Measurements from ENCODE around the gene MRPS26.
"Not testable (repeated sequence)": the region's sequence is repeated elsewhere in the genome, so short reads cannot be mapped to it uniquely, and the experiment has no call there.

MRPS26 gene

DNA sequence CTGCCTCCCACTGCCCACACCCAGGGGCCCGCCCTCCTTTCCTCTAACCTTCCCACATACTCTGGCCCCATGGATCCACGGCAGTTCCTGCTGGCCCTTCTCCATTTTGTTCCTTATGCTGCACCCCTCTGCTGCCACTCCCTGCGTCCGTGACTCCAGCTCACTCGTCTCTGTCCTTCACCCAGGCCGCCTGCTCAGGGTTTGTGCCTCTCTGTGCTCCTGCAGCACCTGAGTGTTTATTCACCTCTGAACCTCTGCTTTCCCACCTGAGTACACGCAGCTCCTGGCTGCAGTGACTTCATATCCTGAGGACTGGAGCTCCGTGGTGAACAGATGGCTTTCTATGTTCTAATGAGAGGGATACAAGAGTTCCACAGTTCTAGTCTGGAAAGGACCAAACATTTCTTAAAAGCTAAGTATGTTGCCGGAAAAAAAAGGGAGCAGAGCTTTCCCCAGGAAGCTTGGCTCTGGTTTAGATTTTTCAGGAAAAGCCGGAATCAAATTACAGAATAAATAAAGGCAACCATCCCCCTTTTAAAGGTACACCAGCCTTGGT is 3.9 kb upstream of the MRPS26 start:
- DNase-seq (ENCODE audit: low read depth in 2 of 2), result no peak

DNA sequence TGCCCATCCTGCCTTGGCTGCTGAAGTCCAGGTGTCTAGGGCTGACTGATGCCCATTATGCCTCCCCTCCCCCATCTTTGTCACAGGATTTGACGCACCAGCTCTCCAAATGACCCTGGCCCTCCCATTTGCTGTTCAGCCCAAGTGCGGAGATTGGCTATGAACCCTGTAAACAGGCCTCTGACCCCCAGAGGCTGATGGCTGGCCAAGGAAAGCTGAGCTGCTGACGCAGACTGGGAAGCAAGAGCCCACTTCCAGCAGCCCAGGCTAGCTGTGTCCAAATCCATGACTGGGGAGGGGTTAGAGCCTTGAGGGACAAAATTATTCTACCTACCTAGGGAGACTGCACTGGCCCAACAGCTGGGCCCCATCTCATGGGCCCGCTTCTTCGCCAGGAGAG is 3.2 kb upstream of the MRPS26 start:
- DNase-seq (ENCODE audit: low read depth in 2 of 2), result no peak

DNA sequence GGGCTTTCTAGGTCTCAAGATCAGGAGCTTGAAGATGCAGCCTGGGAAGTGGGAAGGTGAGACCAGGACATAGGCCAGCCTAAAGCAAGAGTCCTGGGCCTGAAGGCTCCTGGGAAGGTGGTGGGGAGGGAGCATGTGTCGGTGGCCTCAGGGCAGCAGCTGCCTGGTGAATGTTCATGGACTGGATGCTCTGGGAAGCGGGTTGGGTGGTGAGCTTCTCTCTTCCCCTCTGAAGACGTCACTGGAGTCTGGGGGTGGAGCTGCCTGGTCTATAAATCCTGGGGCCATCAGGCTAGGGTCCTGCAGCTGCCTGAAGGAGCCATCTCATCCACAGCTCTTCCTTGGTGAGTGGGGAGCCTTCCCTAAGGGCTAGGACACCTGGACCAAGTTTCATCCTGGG is 2.5 kb upstream of the MRPS26 start, which contains the start of gene GNRH2:
Gene GNRH2 (plus strand): TSS at position 301 of the 400 bp plus-strand sequence. CDS start 793 bp downstream, outside the sequence.
- no peak for DNase-seq (ENCODE audit: low read depth in 2 of 2)

DNA sequence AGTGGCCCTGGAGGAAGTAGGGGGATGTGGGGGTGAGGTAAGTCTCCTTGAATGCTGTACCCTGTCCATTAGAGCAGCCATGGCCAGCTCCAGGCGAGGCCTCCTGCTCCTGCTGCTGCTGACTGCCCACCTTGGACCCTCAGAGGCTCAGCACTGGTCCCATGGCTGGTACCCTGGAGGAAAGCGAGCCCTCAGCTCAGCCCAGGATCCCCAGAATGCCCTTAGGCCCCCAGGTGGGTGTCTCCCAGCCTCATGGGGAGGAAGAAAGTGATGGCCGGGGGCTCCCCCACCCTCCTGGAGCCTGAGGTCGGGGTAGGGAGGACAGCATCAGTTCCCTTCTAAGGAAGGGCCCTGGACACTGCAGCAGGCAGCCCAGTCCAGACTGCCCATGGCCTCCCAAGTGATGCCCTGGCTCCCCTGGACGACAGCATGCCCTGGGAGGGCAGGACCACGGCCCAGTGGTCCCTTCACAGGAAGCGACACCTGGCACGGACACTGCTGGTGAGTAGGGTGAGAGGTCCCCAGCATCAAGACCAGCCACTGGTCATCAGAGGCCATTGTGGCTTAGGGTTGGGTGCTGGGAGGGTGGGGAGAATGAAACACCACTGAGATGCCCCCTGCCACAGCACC is 1.4 kb upstream of the MRPS26 start:
- DNase-seq (ENCODE audit: low read depth in 2 of 2), result no peak

DNA sequence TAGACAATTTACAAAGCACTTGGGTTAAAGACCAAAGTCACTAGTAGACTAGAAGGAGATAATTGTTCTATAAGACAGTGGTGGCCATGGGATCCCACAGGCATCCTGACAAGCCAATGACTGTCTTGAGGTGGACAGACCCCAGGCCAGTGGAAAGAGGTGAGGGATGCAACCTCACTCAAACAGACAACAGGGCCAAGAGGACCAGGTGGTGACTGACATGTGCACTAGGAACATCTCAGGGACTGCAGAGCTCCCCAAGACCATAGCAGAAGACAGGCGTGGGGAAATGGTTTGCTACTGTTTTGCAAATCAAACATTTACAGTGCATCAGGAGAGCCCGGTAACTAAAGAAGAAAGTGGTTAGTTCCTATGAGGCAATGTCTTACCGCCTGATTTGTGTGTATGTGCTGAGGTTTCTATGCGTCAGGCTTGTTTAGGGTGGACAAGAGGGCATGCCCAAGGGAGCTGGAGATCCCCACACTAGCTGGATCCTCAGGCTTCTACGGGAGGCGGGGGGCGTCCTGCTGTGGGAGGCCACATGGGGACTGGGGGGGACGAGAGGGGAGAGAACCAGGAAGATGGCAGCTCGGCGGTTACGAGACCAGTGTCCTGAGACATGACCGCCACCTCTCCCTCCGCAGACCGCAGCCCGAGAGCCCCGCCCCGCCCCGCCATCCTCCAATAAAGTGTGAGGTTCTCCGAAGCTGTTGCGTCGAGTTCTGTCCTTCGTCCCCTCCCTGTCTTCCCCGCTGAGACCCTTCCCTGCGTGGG is 623 bp upstream of the MRPS26 start:
- DNase-seq (ENCODE audit: low read depth in 2 of 2), result no peak

DNA sequence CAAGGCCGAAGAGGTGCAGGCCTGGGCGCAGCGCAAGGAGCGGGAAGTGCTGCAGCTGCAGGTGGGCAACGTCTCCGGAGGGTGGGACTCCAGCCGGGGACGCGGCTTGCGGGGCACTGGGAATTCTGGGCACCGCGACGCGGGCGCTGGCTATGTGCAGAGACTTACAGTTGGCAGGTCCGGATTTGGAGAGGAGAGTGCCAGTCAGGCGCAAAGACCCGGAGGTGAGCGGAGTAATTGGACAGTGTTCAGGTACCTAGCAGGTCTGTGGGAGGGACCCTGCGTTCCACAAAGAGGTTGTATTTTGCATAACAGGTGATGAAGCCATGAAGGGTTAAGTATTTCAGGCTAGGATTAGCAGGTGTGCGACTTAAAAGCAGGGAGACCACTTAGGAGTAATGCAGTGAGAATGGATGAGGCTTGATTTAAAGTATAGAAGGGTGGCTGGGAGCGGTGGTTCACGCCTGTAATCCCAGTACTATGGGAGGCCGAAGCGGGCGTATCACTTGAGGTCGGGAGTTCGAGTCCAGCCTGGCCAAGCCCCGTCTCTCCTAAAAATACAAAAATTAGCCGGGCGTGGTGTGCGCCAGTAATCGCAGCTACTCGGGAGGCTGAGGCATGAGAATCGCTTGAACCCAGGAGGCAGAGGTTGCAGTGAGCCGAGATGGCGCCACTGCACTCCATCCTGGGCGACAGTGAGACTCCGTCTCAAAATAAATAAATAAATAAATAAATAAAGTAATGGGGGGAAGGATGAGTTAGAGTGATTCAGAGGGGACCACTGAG is 1.0 kb downstream of the MRPS26 start:
- no peak for DNase-seq (ENCODE audit: low read depth in 2 of 2)

DNA sequence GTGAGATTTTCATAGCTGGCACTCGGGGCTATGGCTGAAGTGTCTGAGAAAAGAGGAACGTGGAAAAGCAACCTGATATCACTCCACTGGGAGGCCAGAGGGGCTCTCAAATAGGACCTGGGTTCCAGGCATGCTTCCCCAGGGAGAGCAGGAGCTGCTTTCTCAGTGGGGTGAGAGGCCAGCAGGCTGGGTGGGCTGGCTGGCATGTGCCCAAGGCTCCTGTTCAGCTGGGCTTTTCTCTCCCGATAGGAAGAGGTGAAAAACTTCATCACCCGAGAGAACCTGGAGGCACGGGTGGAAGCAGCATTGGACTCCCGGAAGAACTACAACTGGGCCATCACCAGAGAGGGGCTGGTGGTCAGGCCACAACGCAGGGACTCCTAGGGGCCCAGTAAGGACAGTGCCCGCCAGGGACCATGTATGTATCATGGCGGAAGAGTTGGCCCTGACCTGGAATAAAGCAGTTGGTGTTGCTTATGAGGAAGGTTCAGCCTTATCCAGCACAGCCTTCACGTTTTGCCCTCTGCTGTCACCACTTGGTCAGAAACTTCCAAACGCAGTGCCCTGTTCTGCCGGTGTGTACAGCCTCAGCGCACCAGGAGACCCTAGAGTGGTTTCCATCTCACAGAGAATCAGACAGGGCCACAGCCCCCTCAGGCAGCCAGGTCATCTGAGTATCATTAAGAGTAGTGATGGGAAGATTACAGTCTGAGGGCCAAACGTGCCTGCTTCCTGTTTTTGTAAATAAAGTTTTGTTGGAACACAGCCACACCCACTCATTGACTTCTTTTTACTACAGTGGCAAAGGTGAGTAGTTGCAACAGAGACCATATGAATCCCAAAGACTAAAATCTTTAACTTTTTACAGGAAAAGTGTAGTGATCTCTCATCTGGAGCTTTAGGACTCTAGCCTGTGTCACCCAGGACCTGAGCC is 1.9 kb downstream of the MRPS26 start:
- DNase-seq (ENCODE audit: low read depth in 2 of 2), result no peak

DNA sequence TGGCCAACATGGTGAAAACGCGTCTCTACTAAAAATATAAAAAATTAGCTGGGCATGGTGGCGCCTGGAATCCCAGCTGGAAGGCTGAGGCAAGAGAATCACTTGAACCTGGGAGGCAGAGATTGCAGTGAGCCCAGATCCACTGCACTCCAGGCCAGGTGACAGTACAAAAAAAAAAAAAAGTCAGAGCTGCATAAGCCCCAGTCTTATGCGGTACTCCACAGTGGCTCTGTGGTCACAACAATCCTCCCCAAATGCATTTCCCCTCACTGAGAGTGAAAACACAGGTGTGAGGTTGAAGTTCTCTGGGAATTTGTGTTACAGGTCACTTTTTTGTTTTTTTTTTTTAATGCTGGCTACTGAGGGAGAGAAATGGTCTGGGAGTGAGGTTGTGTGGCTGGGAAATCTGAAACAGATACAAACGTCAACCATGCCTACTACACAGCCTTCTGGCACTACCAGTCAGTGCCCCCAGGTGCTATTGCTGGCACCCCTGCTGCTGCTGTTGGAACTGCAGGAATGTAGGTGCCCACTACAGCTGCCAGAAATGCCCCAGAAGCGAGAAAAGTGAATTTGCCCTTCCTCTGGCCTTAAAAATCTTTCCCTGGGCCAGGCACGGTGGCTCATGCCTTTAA is 5.7 kb downstream of the MRPS26 start:
- DNase-seq (ENCODE audit: low read depth in 2 of 2), result no peak

DNA sequence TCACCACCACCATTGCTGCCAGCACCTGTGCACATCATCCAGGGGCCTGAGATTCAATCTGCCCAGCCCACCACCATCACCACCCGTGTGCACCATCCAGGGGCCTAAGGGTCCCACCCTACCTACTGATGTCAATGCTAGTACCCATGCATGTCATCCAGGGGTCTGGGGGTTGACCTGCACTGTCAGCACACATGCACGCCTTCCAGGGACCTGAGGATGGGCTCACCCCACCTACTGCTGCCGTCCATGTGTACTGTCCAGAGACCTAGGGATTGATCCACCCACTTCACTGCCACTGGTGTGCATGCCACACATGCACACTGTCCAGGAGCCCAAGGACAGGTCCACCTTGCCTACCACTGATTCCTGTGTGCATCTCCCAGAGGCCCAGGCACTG is 13.6 kb downstream of the MRPS26 start:
- DNase-seq (ENCODE audit: low read depth in 2 of 2), result no peak

DNA sequence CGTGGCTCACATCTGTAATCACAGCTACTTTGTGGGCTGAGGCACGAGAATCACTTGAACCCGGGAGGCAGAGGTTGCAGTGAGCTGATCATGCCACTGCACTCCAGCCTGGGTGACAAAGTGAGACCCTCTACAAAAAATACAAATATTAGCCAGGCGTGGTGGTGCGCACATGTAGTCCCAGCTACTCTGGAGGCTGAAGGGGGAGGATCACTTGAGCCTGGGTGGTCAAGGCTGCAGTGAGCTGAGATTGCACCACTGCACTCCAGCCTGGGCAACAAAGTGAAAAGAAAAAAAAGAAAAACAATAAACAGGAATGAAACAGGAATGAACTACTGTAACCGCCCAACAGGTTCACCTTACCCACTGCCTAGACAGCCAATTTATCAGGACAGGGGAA is 18.3 kb downstream of the MRPS26 start:
- DNase-seq (ENCODE audit: low read depth in 2 of 2), result not testable (repeated sequence)

DNA sequence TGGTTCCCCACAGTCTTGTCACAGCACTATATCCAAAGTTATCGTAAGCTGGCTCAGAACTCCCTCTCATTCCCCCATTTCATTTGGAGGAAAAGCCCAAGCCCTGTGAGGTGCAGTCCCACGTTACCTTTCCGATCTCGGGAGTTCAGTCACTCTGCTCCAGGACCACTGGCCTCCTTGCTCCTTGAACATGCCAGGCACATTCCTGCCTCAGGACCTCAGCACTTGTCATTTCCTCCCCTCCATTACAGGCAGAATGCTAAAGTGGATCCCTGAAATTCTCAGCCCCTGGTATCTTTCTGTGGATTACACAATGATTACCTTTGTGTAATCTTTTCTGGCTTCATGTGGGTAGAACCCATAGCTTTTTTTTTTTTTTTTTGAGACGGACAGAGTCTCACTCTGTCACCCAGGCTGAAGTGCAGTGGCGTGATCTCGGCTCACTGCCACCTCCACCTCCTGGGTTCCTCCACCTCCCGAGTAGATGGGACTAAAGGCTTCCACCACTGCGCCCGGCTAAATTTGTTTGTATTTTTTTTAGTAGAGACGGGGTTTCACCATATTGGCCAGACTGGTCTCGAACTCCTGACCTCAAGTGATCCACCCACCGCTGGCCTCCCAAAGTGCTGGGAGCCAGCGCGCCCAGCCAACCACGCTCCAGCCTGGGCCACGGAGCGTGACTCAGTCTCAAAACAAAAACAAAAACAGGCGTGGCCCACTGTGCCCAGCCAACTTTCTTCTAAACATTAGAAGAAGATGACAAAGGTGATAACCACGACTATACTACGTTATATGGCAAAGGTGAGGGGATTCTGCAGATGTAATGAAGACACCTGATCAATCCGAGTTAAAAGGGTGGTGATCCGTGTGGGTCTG is 21.5 kb downstream of the MRPS26 start:
- no peak for DNase-seq (ENCODE audit: low read depth in 2 of 2)

DNA sequence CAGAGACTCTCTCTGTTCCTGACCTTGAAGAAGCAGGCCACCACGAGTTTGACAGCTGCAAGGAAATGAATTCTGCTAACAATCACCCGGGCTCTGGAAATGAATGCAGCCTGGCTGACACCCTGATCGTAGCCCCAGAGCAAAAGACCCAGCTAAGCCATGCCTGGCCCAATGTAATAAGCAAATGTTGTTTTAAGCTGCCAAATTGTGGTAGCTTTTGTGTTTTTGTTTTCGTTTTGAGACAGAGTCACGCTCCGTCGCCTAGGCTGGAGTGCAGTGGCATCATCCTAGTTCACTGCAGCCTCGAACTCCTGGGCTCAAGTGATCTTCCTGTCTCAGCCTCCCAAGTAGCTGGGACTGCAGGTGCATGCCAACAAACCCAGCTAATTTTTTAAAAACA is 22.2 kb downstream of the MRPS26 start:
- DNase-seq (ENCODE audit: low read depth in 2 of 2), result no peak

DNA sequence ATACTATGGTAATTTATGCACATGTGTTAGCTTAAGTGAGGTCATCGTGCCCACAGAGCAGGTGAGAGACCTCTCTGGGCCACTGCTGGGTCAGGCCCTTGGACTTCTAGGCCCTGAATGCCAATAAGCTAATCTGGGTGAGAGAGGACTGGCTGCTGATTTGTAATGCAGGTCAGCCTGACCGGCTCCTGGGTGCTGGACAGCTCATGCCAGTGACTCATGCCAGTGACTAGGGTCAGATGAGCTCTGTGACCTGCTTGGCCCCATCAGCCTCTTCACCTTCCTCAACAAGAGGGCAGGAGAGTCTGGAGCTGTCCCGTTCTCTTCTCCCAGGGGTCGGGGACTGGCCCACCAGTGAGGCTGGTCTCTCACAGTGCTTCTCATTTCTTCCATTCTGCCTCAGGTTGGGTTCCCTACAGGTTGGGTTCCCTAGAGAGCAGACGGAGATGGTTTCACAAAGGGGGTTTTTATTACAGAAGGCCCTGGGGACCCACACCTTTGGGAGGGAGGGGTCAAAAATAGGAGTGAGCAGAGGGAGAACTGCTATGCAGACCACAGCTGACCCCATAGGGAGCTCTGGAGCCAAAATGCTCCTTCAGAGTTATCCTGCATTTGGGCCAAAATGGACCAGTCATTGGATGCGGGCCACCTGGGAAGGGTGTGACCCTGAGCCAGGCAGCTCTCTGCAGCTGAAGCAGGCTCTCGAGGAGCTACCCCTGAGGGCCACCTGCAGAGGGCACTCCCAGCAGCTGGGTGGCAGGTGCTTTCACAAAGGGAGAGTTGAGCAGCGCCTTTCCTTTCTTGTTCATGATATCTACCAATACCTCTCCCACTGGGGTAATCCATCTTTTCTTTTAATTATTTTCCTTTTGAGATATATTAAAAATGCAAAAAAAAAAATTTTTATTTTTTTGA is 23.4 kb downstream of the MRPS26 start:
- no peak for DNase-seq (ENCODE audit: low read depth in 2 of 2)

DNA sequence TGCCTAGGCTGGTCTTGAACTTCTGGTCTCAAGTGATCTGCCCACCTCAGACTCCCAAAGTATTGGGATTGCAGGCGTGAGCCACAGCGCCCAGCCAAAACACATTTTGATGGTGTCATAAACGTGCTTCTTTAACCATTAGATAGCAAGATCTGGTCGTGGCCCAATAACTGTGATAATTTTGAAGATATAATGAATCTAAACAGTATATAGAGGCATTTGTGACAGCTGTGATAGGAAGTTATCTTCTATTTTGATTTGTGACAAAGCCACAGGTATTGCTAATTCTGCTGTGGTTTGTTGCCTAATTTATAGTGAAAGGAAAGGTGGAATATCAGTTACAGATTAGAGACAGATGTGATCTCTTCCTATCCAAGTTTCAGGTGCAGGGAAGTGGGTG is 24.9 kb downstream of the MRPS26 start:
- no peak for DNase-seq (ENCODE audit: low read depth in 2 of 2)

DNA sequence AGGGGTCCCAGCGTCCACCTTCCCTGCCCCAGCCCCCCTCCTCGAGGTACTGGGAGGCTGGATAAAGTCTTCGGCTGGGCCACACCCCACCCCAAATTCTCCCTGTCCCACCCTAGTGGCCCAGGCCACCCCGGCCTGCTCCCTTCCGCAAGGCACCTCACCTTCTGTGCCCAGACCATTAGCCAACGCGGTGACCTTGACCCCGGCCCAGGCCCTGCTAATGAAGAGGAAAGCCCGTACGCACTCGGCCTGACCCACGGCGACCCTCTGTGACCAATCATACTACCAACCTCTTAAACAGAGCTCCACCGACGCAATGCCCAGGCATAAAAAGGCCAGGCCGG is 25.4 kb downstream of the MRPS26 start:
- no peak for DNase-seq (ENCODE audit: low read depth in 2 of 2)

DNA sequence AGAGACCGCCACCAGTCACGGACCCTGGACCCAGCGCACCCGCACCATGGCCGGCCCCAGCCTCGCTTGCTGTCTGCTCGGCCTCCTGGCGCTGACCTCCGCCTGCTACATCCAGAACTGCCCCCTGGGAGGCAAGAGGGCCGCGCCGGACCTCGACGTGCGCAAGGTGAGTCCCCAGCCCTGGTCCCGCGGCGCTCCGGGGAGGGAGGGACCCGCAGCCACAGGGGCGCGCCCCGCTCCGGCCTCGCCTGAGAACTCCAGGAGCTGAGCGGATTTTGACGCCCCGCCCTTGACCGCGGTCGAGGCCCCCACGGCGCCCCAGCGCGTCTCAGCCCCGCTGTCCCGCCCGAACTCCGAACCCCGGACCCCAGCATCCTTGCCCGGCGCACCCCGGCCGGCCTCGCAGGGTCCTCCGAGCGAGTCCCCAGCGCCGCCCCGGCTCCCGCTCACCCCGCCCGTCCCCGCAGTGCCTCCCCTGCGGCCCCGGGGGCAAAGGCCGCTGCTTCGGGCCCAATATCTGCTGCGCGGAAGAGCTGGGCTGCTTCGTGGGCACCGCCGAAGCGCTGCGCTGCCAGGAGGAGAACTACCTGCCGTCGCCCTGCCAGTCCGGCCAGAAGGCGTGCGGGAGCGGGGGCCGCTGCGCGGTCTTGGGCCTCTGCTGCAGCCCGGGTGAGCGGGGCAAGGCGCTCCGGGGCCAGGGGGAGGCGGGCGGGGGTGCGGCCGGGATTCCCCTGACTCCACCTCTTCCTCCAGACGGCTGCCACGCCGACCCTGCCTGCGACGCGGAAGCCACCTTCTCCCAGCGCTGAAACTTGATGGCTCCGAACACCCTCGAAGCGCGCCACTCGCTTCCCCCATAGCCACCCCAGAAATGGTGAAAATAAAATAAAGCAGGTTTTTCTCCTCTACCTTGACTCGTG is 26.0 kb downstream of the MRPS26 start, which contains the start of gene OXT:
Gene OXT (plus strand): TSS at position 11 of the 920 bp plus-strand sequence. CDS start 36 bp downstream, at position 47.
- DNase-seq (ENCODE audit: low read depth in 2 of 2), result peak; percentile 45 to 51

DNA sequence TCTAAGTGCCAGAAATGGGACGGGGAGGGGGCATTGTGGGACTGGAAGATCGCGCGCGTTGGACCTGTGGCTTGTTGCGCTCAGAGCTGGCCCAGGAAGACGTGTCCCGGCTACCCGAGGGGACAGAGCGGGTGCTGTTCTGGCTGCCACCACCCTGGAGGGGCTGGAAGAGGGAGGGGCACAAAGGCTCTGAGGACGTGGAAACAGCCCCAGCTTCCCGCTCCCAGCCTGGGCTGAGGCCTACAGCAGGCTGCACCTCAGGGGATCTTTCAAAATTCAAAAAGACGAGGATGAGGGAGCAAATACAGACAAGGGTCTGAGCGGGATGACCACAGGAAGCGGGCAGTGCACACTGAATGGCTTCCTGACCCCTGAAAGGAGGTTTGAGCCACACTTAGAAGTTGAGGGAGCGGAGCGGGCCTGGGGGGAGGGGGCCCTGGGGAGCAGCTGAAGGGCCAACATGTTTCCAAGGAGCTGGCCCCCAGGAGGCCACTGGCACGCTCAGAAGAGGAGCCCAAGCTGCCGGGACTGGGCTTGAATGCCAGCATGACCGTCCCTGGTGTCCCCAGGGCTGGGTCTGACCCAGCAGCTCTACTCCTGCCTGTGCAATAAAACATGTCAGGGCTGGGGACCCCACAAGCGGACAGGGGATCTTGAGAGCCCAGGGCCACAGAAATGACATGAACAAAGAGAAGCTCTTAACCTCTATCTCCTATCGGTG is 26.8 kb downstream of the MRPS26 start:
- no peak for DNase-seq (ENCODE audit: low read depth in 2 of 2)
